Raji (cell line): Measurements from ENCODE around the gene ICAM3.

Experiments
- POLR2A ChIP-seq: IDR thresholded peaks from 2 replicates; pipeline ENCODE4 v1.6.1; 2011; ENCODE audit warnings: low read depth, low read length, control low read depth; ENCODE audit not compliant: insufficient read depth

Gene ICAM3

DNA sequence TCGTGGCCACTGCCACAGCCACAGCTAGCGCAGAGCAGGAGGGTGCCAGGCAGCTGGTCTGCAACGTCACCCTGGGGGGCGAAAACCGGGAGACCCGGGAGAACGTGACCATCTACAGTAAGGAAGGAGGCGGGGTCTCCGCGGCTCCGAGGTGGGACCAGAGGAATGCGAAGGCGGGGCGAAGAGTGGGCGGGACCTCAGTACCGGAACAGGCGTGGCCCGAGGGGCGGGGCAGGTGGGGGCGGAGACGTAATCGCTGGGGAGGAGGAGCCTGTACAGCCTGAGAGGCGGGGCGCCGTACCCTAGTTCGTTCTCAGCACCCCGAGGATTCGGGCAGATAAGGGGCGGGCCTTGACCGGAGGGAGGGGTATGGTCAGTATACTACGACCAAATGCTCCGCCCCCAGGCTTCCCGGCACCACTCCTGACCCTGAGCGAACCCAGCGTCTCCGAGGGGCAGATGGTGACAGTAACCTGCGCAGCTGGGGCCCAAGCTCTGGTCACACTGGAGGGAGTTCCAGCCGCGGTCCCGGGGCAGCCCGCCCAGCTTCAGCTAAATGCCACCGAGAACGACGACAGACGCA lies 47.1 kb downstream of the ICAM3 start:
- no peak for TF ChIP-seq POLR2A

GRCh38 chr19:10291554-10292205 lies 47.7 kb downstream of the ICAM3 start:
- no peak for TF ChIP-seq POLR2A

DNA sequence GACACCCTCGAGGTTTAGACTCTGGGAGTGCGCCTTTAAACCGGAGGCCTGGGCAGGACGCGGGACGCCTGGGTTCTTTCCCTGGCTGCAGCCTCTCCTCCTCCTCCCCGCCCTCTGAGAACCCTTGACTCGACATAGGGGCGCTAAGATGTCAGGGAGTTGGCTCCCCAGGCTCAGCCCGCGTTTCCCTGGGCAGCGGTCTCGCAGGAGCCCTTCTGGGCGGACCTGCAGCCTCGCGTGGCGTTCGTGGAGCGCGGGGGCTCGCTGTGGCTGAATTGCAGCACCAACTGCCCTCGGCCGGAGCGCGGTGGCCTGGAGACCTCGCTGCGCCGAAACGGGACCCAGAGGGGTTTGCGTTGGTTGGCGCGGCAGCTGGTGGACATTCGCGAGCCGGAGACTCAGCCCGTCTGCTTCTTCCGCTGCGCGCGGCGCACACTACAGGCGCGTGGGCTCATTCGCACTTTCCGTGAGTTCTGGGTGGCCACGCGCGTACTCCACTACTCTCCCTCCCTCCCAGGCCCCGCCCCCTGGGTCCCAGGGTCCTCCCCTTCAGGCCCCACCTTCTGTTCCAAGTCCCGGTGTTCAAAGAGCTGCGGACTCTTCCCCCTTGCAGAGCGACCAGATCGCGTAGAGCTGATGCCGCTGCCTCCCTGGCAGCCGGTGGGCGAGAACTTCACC lies 48.4 kb downstream of the ICAM3 start:
- no peak for TF ChIP-seq POLR2A

DNA sequence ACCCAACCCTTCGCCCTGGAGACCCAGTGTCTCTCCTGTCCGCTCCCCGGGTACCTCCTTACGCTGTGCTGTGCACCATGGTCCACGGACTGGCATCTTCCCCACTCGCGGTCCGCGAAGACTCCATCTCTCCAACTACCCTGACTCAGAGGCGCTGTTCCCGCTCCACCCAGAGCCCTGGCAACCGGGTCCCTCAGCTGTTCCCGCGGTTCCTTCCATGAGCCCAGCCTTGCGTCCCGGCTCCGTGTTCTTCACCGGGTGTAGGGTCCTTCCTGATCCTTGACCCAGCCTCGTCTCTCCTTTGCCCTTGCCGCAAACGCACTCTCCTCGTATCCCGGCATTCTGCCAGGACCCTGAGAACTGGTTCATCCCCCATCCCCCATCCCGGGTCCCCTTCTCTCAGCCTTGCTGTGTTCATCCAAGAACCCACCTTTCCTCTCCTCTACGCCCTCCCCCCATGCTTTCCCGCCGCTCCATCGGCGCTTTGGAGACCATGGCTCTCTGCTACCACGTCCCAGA lies 49.0 kb downstream of the ICAM3 start:
- no peak for TF ChIP-seq POLR2A

- no peak for TF ChIP-seq POLR2A
Measured at GRCh38 chr19:10289836-10290356, 49.5 kb downstream of the ICAM3 start, which contains the start of gene ICAM5. ICAM5 (plus strand) TSS chr19:10289952; CDS start chr19:10290044, 92 bp downstream.

DNA sequence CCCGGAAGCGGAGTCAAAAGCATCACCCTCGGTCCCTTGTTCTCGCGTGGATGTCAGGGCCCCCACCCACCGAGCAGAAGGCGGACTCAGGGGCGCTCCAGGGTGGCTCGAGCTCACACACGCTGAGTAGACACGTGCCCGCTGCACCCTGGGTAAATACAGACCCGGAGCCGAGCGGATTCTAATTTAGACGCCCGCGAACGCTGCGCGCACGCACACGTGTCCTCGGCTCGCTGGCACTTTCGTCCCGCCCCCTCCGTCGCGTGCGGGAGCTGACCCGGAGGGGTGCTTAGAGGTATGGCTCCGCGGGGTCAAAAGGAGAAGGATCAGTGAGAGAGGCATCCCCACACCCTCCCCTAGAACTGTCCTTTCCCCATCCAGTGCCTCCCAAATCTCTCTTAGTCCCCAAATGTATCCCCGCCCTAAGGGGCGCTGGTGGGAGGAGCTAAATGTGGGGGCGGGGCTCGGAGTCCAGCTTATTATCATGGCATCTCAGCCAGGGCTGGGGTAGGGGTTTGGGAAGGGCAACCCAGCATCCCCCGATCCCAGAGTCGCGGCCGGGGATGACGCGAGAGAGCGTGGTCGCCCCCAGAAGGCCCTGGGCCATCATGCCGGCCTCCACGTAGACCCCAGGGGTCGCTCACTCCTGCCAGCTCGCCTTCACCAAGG lies 50.1 kb downstream of the ICAM3 start:
- peak; percentile 67 for TF ChIP-seq POLR2A

GRCh38 chr19:10288662-10289166 lies 50.7 kb downstream of the ICAM3 start:
- peak; percentile 71 for TF ChIP-seq POLR2A

- TF ChIP-seq POLR2A, result no peak
Measured at GRCh38 chr19:10286803-10287737, 52.4 kb downstream of the ICAM3 start, which contains the start of gene ICAM4. ICAM4 (plus strand) TSS chr19:10286955; CDS start chr19:10287013, 58 bp downstream.

- TF ChIP-seq POLR2A, result no peak
Measured at GRCh38 chr19:10285393-10285792, 54.0 kb downstream of the ICAM3 start.

DNA sequence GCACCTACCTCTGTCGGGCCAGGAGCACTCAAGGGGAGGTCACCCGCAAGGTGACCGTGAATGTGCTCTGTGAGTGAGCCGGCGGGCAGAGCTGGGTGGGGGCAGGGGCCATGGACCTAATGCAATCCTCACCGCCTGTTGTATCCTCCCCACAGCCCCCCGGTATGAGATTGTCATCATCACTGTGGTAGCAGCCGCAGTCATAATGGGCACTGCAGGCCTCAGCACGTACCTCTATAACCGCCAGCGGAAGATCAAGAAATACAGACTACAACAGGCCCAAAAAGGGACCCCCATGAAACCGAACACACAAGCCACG lies 54.5 kb downstream of the ICAM3 start:
- no peak for TF ChIP-seq POLR2A

- no peak for TF ChIP-seq POLR2A
Measured at GRCh38 chr19:10284065-10284959, 55.1 kb downstream of the ICAM3 start.
